Fibroblast of lung (primary cell): ENCODE measurements around the gene LRRC15. TPM values are rescaled to one million over a fixed set of nuclear protein-coding genes. Genes with fewer than 3 reads are reported as not detected.

Source experiments
- DNase-seq, 2 donors: peaks; one replicate each; pipeline versions ENCODE4 v3.0.0 to v3.0.0-alpha.2; 2010; ENCODE audit warnings: low read depth in 2 of 2
- H2AFZ ChIP-seq: 2 replicates; pipeline ENCODE4 v1.5.1; 2012; ENCODE audit warnings: low read length, control low read depth, inconsistent platforms
- H3K27ac ChIP-seq: 2 replicates; pipeline ENCODE4 v1.5.1; 2011; ENCODE audit warnings: low read length, control low read depth; ENCODE audit not compliant: insufficient read depth
- H3K27me3 ChIP-seq: 2 replicates; pipeline ENCODE4 v1.5.1; 2011; ENCODE audit warnings: mild to moderate bottlenecking, low read length; ENCODE audit not compliant: control insufficient read depth, insufficient read depth
- H3K36me3 ChIP-seq: 2 replicates; pipeline ENCODE4 v1.5.1; 2011; ENCODE audit warnings: low read length; ENCODE audit not compliant: control insufficient read depth, insufficient read depth
- H3K4me1 ChIP-seq: 2 replicates; pipeline ENCODE4 v1.5.1; 2011; ENCODE audit warnings: low read length; ENCODE audit not compliant: control insufficient read depth, insufficient read depth; ENCODE audit errors: extremely low read depth
- H3K4me2 ChIP-seq: 2 replicates; pipeline ENCODE4 v1.5.1; 2011; ENCODE audit warnings: low read length, control low read depth; ENCODE audit not compliant: insufficient read depth; ENCODE audit errors: extremely low read depth
- H3K4me3 ChIP-seq, 4 experiments: fragments of 200-600 bp in 1 of 4; sonication (generic) in 1 of 4; replicated peaks in 1 of 4; 2 replicates each; pipeline ENCODE4 v1.5.1; 2011 to 2016; ENCODE audit warnings: low read length in 4 of 4, low read depth in 3 of 4, mild to moderate bottlenecking in 3 of 4, control low read depth in 2 of 4, inconsistent platforms in 1 of 4, mixed read lengths in 1 of 4; ENCODE audit not compliant: insufficient read depth in 1 of 4; ENCODE audit errors: control extremely low read depth in 1 of 4
- H3K79me2 ChIP-seq: 2 replicates; pipeline ENCODE4 v1.5.1; 2012; ENCODE audit warnings: mild to moderate bottlenecking, low read length, inconsistent platforms; ENCODE audit not compliant: control insufficient read depth, insufficient read depth
- H3K9ac ChIP-seq: 2 replicates; pipeline ENCODE4 v1.5.1; 2011; ENCODE audit warnings: mild to moderate bottlenecking, low read length, control low read depth; ENCODE audit not compliant: insufficient read depth
- H3K9me3 ChIP-seq: 2 replicates; pipeline ENCODE4 v1.5.1; 2012; ENCODE audit warnings: low read depth, low read length; ENCODE audit not compliant: control insufficient read depth, insufficient read depth
- H4K20me1 ChIP-seq: 2 replicates; pipeline ENCODE4 v1.5.1; 2011; ENCODE audit warnings: low read length; ENCODE audit not compliant: control insufficient read depth, insufficient read depth; ENCODE audit errors: extremely low read depth
- EZH2 ChIP-seq: IDR thresholded peaks from 2 replicates; pipeline ENCODE4 v1.5.1; 2012; ENCODE audit warnings: low read length, control low read depth, mild to moderate bottlenecking; ENCODE audit errors: missing control alignments
- polyA plus RNA-seq, 2 donors: library from polyadenylated mRNA; depleted of rRNA in 1 of 2; stranded (reverse) in 1 of 2; unstranded in 1 of 2; fragments of >200 nt; gene quantifications; 2 replicates each; pipeline ENCODE4 v1.2.1, GENCODE V29; 2011 to 2012; ENCODE audit warnings: missing spikeins in 1 of 2
- total RNA-seq: library from RNA; depleted of rRNA; stranded (reverse); fragments of >200 nt; gene quantifications from 2 replicates; pipeline ENCODE4 v1.2.1, GENCODE V29; 2014
- TF ChIP-seq, protein P1 (sequence below), 2 donors: IDR thresholded peaks in 1 of 2; conservative IDR thresholded peaks in 1 of 2; 1 replicate in 1 of 2; 2 replicates in 1 of 2; pipeline ENCODE4 v1.5.1; 2011 to 2012; ENCODE audit warnings: low read length in 2 of 2, control low read depth in 1 of 2, inconsistent platforms in 1 of 2, low read depth in 1 of 2, mild to moderate bottlenecking in 1 of 2

The LRRC15 gene
- total and polyA plus RNA-seq, 2 donors (not counting 1 experiment from before 2014, with no cell fraction given) = 0.58 to 2.3 TPM

DNA sequence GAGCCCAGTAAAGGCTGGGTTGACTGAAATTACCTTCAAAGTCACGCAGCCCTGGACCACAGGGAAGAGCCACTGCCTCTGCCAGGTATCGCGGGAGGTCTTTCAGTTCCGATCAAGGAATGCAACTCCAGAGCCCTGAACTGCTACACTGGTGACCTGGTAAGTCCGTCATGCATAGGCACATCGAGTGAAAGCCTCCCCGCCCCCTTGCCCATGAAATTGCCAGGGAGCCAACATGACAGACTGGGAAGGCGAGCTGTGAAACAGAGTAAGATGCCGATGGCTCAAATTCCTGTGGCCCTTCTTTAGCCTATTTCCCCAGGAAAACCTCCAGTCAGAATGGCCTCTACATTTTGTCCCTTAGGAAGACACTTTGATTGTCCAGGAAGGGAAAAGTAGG, 31.8 kb upstream of the LRRC15 start:
- Histone ChIP-seq H2AFZ (no peak overlapping the region), H3K36me3 (peaks cover 2% of the 10 kb centered on the region), H3K27ac (no peak overlapping the region), H4K20me1 (no peaks in the 10 kb centered on the region), H3K4me2 (no peak overlapping the region), H3K9me3 (no peaks in the 10 kb centered on the region), H3K4me1 (peaks cover 2% of the 10 kb centered on the region), H3K27me3 (peaks cover 12% of the 10 kb centered on the region), H3K9ac (no peak overlapping the region), H3K4me3 (no peak overlapping the region), H3K79me2 (no peaks in the 10 kb centered on the region)
- TF ChIP-seq, protein P1, sequence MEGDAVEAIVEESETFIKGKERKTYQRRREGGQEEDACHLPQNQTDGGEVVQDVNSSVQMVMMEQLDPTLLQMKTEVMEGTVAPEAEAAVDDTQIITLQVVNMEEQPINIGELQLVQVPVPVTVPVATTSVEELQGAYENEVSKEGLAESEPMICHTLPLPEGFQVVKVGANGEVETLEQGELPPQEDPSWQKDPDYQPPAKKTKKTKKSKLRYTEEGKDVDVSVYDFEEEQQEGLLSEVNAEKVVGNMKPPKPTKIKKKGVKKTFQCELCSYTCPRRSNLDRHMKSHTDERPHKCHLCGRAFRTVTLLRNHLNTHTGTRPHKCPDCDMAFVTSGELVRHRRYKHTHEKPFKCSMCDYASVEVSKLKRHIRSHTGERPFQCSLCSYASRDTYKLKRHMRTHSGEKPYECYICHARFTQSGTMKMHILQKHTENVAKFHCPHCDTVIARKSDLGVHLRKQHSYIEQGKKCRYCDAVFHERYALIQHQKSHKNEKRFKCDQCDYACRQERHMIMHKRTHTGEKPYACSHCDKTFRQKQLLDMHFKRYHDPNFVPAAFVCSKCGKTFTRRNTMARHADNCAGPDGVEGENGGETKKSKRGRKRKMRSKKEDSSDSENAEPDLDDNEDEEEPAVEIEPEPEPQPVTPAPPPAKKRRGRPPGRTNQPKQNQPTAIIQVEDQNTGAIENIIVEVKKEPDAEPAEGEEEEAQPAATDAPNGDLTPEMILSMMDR (conservative IDR thresholded peaks at IDR 0.05 in 1 of 2, IDR thresholded peaks at IDR 0.05 in 1 of 2; ENCODE audit: low read depth in 1 of 2, low read length in 2 of 2) = no peak
- no peak for TF ChIP-seq EZH2
- no peak for DNase-seq

DNA sequence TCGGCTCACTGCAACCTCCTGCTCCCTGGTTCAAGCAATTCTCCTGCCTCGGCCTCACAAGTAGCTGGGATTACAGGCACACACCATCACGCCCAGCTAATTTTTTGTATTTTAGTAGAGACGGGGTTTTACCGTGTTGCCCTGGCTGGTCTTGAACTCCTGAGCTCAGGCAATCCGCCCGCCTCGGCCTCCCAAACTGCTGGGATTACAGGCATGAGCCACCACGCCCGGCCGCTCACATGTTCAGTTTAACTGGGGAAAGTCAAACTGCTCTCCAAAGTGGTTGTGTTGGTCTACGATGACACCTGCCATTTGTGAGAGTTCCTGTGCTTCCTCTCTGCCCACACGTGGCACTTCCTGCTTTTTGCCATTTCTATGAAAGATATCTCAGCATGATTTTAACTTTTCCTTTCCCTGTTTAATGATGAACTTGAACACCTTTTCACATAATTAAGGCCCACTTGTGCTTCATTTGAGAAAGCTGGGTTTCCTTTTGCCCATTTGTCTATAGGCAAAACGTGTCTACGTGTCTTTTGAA, 30.4 kb upstream of the LRRC15 start:
- Histone ChIP-seq H2AFZ (no peak overlapping the region), H3K9ac (no peak overlapping the region), H3K4me3 (no peak overlapping the region), H3K4me1 (peaks cover 4% of the 10 kb centered on the region), H3K79me2 (no peaks in the 10 kb centered on the region), H3K4me2 (no peak overlapping the region), H3K27ac (no peak overlapping the region), H3K36me3 (no peaks in the 10 kb centered on the region), H3K27me3 (peaks cover 12% of the 10 kb centered on the region), H3K9me3 (no peaks in the 10 kb centered on the region), H4K20me1 (no peaks in the 10 kb centered on the region)
- DNase-seq = no peak
- TF ChIP-seq, protein P1 (conservative IDR thresholded peaks at IDR 0.05 in 1 of 2, IDR thresholded peaks at IDR 0.05 in 1 of 2; ENCODE audit: low read depth in 1 of 2, low read length in 2 of 2) = no peak
- TF ChIP-seq EZH2 = no peak

DNA sequence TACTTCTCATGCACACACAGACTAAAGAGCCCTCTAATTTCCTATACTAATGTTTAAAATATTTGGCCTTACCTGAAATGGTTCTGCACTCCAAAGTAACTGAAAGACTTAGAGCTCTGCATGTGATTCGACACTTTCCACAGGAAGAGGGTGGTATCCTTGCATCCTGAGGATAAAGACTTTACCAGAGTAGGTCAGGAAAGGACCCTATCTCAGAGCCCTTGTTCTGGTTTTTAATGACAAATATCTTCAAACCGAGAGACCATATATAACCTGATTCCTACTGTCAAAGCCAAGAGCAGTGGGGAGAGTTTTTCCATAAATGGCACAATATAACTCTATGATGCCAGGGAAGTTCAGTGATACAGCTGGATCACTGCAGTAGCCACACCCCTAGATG, 29.6 kb upstream of the LRRC15 start, which contains the start of gene GP5:
TSS of gene GP5 (minus strand) at position 101 of the 400 bp plus-strand sequence. CDS start 984 bp downstream, outside the sequence.
- Histone ChIP-seq H3K4me1 (peaks cover 4% of the 10 kb centered on the region), H3K4me3 (peak within 1 kb of the TSS in 3 of 4 experiments; percentile 6 to 37 (median 22)), H3K27me3 (peaks cover 12% of the 10 kb centered on the region), H3K27ac (no peak within 1 kb of the TSS), H3K36me3 (no peaks in the 10 kb centered on the region), H3K4me2 (peak within 1 kb of the TSS; percentile 63), H3K79me2 (no peaks in the 10 kb centered on the region), H3K9ac (no peak within 1 kb of the TSS), H4K20me1 (no peaks in the 10 kb centered on the region), H2AFZ (peak within 1 kb of the TSS; percentile 59), H3K9me3 (no peaks in the 10 kb centered on the region)
- no peak for TF ChIP-seq EZH2
- TF ChIP-seq, protein P1 (conservative IDR thresholded peaks at IDR 0.05 in 1 of 2, IDR thresholded peaks at IDR 0.05 in 1 of 2; ENCODE audit: low read depth in 1 of 2, low read length in 2 of 2) = no peak
- no peak for DNase-seq
